K562 (cell line): ENCODE measurements around the gene DAGLB. TPM values are rescaled to one million over a fixed set of nuclear protein-coding genes. Genes with fewer than 3 reads are reported as not detected.
A peak's percentile ranks its signal among the peaks of the same experiment; 100 is the strongest.

Experiments
- ATAC-seq: fragments of 200-7000 bp; cut with Tn5 transposase; 3 replicates; pipeline ENCODE4 v1.9.1; 2020; ENCODE audit warnings: moderate library complexity
- BruUV-seq: library from RNA; stranded (reverse); fragments of 400-500 nt; replicated peaks from 2 replicates; lab custom pipeline; 2021; lab: Mats Ljungman, UMichigan
- CTCF ChIA-PET: fragments of 300-600 bp; formaldehyde crosslinking; extraction: SDS; loops from one replicate; lab custom pipeline; 2021; ENCODE audit warnings: low intra/inter-chr PET ratio; lab: Yijun Ruan, JAX
- POLR2A ChIA-PET: fragments of 300-600, 350-650 bp; sonication (Branson Sonifier 250); formaldehyde crosslinking; extraction: SDS; loops from one replicate; lab custom pipeline; 2021; ENCODE audit warnings: antibody characterized with exemption, inconsistent platforms; lab: Yijun Ruan, JAX
- DNase-seq, 4 experiments: peaks; one replicate each; pipeline versions ENCODE4 v3.0.0 to v3.0.0-alpha.2; 2011 to 2018; ENCODE audit warnings: low spot score in 3 of 4, mixed read lengths in 3 of 4; ENCODE audit errors: extremely low read depth in 1 of 4
- FAIRE-seq: peaks from 2 replicates; lab custom pipeline; 2011; peaks lifted over from hg19 to GRCh38; lab: Jason Lieb, UNC
- H2AFZ ChIP-seq: 2 replicates; pipeline ENCODE4 v1.6.0; 2011; ENCODE audit warnings: low read depth, low read length, control low read depth, inconsistent platforms
- H3K27ac ChIP-seq: fragments of 200-600 bp; 3 replicates; pipeline ENCODE4 v1.8.0; 2011; ENCODE audit warnings: low read depth, mild to moderate bottlenecking, control low read depth, inconsistent platforms, low read length, moderate library complexity, mixed read lengths; ENCODE audit errors: extremely low read depth
- H3K27me3 ChIP-seq, 2 experiments: fragments of 300-600 bp in 1 of 2; 2 replicates in 1 of 2; 3 replicates in 1 of 2; pipeline versions ENCODE4 v1.6.0 to v1.8.0; 2011; ENCODE audit warnings: inconsistent platforms in 2 of 2, low read length in 2 of 2, mild to moderate bottlenecking in 1 of 2, mixed read lengths in 1 of 2, moderate library complexity in 1 of 2; ENCODE audit not compliant: control insufficient read depth in 2 of 2, insufficient read depth in 2 of 2
- H3K36me3 ChIP-seq: fragments of 300-600 bp; 3 replicates; pipeline ENCODE4 v1.8.0; 2011; ENCODE audit warnings: mild to moderate bottlenecking, low read length, inconsistent platforms; ENCODE audit not compliant: control insufficient read depth, insufficient read depth
- H3K4me1 ChIP-seq, 2 experiments: fragments of 200-600 bp in 1 of 2; replicated peaks in 1 of 2; 2 replicates in 1 of 2; 3 replicates in 1 of 2; pipeline versions ENCODE4 v1.5.1 to v1.8.0; 2011; ENCODE audit warnings: inconsistent platforms in 2 of 2, low read length in 2 of 2, mild to moderate bottlenecking in 1 of 2, mixed read lengths in 1 of 2, moderate library complexity in 1 of 2; ENCODE audit not compliant: control insufficient read depth in 2 of 2, insufficient read depth in 2 of 2
- H3K4me2 ChIP-seq: 2 replicates; pipeline ENCODE4 v1.6.1; 2011; ENCODE audit warnings: low read length, control low read depth, inconsistent platforms, mixed read lengths; ENCODE audit not compliant: insufficient read depth
- H3K4me3 ChIP-seq: fragments of 200-600 bp; sonication (generic), shearing (Covaris generic); 2 replicates; pipeline ENCODE4 v1.5.1; 2016; ENCODE audit warnings: control low read depth, inconsistent platforms
- H3K79me2 ChIP-seq: fragments of 200-600 bp; 3 replicates; pipeline ENCODE4 v1.8.0; 2011; ENCODE audit warnings: low read length, inconsistent platforms; ENCODE audit not compliant: control insufficient read depth, insufficient read depth
- H3K9ac ChIP-seq, 2 experiments: 2 replicates each; pipeline versions ENCODE4 v1.6.0 to v1.6.1; 2011; ENCODE audit warnings: low read depth in 2 of 2, low read length in 2 of 2, control low read depth in 1 of 2, inconsistent platforms in 1 of 2, mild to moderate bottlenecking in 1 of 2, mixed read lengths in 1 of 2; ENCODE audit not compliant: insufficient read depth in 1 of 2
- H3K9me1 ChIP-seq: one replicate; pipeline ENCODE4 v1.6.0; 2011; ENCODE audit warnings: inconsistent platforms, mild to moderate bottlenecking, low read length, moderate library complexity; ENCODE audit not compliant: control insufficient read depth, insufficient read depth
- H3K9me3 ChIP-seq: replicated peaks from 2 replicates; pipeline ENCODE4 v1.5.1; 2011; ENCODE audit warnings: low read depth, low read length, inconsistent platforms; ENCODE audit not compliant: control insufficient read depth, insufficient read depth
- H4K20me1 ChIP-seq: replicated peaks from 2 replicates; pipeline ENCODE4 v1.6.1; 2011; ENCODE audit warnings: low read length, inconsistent platforms, mixed read lengths; ENCODE audit not compliant: control insufficient read depth, insufficient read depth
- FOXA3 ChIP-seq, 2 experiments: fragments of 450-650 bp in 1 of 2; sonication (generic) in 1 of 2; formaldehyde crosslinking; IDR thresholded peaks in 1 of 2; conservative IDR thresholded peaks in 1 of 2; 2 replicates each; pipeline versions ENCODE4 v1.4.0 to v1.8.0; 2020 to 2022; ENCODE audit warnings: mild to moderate bottlenecking in 2 of 2, missing genetic modification reagents in 1 of 2
- TEAD1 ChIP-seq, 2 experiments: fragments of 450-650 bp in 1 of 2; sonication (generic) in 1 of 2; formaldehyde crosslinking; IDR thresholded peaks; 2 replicates each; pipeline versions ENCODE4 v1.4.0 to v1.8.0; 2020 to 2022; ENCODE audit warnings: mild to moderate bottlenecking in 2 of 2, missing genetic modification reagents in 1 of 2
- ZC3H8 ChIP-seq: fragments of 450-650 bp; IDR thresholded peaks from 2 replicates; pipeline ENCODE4 v1.6.1; 2017
- ZNF146 ChIP-seq: IDR thresholded peaks from one replicate; pipeline ENCODE4 v1.6.1; 2018; ENCODE audit warnings: missing compliant biosample characterization; ENCODE audit not compliant: unreplicated experiment
- WGBS: fragments of 100-300 bp; shearing (Covaris generic); methylation state at CpG from one replicate; pipeline ENCODE4 v1.1.6; 2016; ENCODE audit warnings: low coverage, mixed read lengths; ENCODE audit not compliant: insufficient coverage; ENCODE audit errors: missing lambda C conversion rate; 5-methylcytosine and 5-hydroxymethylcytosine counted together
- in situ Hi-C: fragments of 300-500 bp; cut with MboI; formaldehyde crosslinking; loops from 4 replicates; pipeline ENCODE4 v1.15.0; 2018; ENCODE audit warnings: inconsistent platforms, mixed read lengths
- intact Hi-C: fragments of 100-400 bp; cut with micrococcal nuclease; formaldehyde crosslinking; loops from 2 replicates; pipeline ENCODE4 v1.14.2; 2022
- polyA plus RNA-seq, 8 experiments: library from polyadenylated mRNA; depleted of rRNA in 4 of 8; stranded (reverse) in 5 of 8; unstranded in 3 of 8; fragments of >200 nt; fragmentation: Nextera tagmentation in 2 of 8; fragmentation: Illumina TruSeq in 1 of 8; extraction: Ambion mirVana in 2 of 8; extraction: Trizol in 1 of 8; gene quantifications; 2 replicates each; pipeline versions ENCODE4 v1.2.1 to v1.2.3, GENCODE V29; 2011 to 2014; ENCODE audit warnings: inconsistent platforms in 1 of 8, missing spikeins in 1 of 8
- total RNA-seq, 7 experiments: library from RNA; depleted of rRNA in 6 of 7; stranded (reverse); fragments of >200 nt in 6 of 7; fragmentation: Illumina TruSeq in 2 of 7; extraction: Trizol in 2 of 7; gene quantifications; 2 replicates each; pipeline versions ENCODE4 v1.2.1 to v1.2.3, GENCODE V29; 2011 to 2021; ENCODE audit warnings: low replicate concordance in 1 of 7
- TF ChIP-seq, protein P1 (sequence below): sonication (generic); formaldehyde crosslinking; IDR thresholded peaks from 2 replicates; pipeline ENCODE4 v1.9.0; 2022; ENCODE audit warnings: mild to moderate bottlenecking, missing genetic modification reagents

The DAGLB gene
- total and polyA plus RNA-seq, 9 of the 15 experiments (the other 6 are each of a cell fraction or from before 2014, with no cell fraction given), result 0.92 to 16.4 (median 9.3) TPM

DNA sequence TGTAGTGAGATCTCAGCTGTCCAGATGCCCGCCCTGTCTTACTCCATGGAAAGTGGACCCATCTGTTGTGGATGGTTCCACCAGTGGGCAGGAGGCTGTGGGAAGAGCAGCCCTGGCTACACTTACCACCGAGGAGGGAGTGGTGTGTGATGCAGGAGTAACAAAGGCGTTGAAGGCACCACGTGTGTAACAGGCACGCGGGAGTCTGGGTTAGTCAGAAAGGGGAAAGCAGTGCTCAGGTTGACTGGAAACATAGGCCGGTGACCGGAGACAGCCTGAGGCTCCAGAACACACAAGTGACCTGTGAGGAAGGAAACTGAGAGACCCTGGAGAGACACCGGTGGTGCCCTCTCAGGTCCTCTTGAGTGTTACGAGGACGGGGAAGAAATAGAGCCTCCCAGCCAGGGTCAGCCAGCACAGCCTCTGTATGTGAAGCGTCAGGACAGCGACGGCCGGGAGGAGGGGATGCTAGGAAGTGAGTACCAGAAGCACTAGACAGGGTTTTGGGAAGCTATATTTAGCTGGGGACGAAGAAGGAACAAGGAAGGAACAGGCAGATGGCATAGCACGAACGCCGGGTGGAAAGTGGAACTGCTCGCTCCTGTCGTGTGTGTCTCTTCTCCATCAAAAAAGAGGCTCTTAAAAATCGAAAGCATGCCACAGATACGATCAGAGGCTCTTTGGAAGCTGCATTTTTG lies 51.7 kb downstream of the DAGLB start:
- no TSS peak for BruUV-seq
- Histone ChIP-seq H3K9me3 (no peaks in the 10 kb centered on the region), H3K9ac (peak overlapping the region in 1 of 2 experiments; percentile 32; a peak in 1 of 4 replicates), H3K79me2 (peaks cover 86% of the 10 kb centered on the region), H2AFZ (no peak overlapping the region), H3K27me3 (no peaks in the 10 kb centered on the region), H3K4me2 (no peak overlapping the region), H3K36me3 (peaks cover 74% of the 10 kb centered on the region), H3K4me3 (no peak overlapping the region), H3K9me1 (peaks cover 11% of the 10 kb centered on the region), H3K4me1 (peaks cover 36 to 42% of the 10 kb centered on the region in 2 experiments), H4K20me1 (peaks cover 47% of the 10 kb centered on the region), H3K27ac (no peak overlapping the region)
- in situ Hi-C loops (no loop called here), intact Hi-C loops (no loop called here)
- no peak for TF ChIP-seq ZC3H8
- 0 out of 4 replicates have a peak, but pooled peaks of 1 of the 2 experiments have one; percentile 28 for TF ChIP-seq TEAD1 (CRISPR knock-in tag; IDR thresholded peaks at IDR 0.05)
- TF ChIP-seq FOXA3 (CRISPR knock-in tag; conservative IDR thresholded peaks at IDR 0.05 in 1 of 2, IDR thresholded peaks at IDR 0.05 in 1 of 2), result 0 out of 4 replicates have a peak, but pooled peaks of 1 of the 2 experiments have one; percentile 40
- TF ChIP-seq, protein P1, sequence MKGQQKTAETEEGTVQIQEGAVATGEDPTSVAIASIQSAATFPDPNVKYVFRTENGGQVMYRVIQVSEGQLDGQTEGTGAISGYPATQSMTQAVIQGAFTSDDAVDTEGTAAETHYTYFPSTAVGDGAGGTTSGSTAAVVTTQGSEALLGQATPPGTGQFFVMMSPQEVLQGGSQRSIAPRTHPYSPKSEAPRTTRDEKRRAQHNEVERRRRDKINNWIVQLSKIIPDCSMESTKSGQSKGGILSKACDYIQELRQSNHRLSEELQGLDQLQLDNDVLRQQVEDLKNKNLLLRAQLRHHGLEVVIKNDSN (CRISPR knock-in tag), result peak; percentile 34; the same call in 1 of the 2 replicates
- TF ChIP-seq ZNF146 (CRISPR knock-in tag), result no peak
- CTCF ChIA-PET, result no interaction called here
- DNase-seq, result no peak
- POLR2A ChIA-PET, result no interaction called here
- ATAC-seq, result no peak
- WGBS, result 94% methylated on average over 23 of the region's 23 CpGs
- no peak for FAIRE-seq
